ENCODE results near the gene TSPAN13.

DNA sequence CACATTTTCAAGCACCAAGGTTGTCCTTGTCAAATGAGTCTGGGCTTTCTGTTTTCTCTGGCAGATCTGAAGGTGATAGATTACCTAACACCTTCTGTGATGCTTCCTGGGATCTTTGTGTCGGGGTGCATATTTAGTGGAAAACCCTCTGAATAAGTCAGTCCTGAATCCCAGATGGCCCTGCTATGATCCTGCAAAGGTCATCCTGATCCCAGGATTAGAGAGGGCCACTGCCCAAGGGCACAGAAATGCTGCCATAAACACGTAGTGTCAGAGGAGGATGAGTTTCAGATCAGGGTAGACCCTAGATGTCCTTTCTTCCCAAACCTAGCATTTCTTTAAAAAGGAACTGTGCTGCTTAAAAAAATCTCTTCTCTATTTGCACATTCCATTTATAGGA is 32.3 kb downstream of the TSPAN13 start:
- TF ChIP-seq, protein P1, sequence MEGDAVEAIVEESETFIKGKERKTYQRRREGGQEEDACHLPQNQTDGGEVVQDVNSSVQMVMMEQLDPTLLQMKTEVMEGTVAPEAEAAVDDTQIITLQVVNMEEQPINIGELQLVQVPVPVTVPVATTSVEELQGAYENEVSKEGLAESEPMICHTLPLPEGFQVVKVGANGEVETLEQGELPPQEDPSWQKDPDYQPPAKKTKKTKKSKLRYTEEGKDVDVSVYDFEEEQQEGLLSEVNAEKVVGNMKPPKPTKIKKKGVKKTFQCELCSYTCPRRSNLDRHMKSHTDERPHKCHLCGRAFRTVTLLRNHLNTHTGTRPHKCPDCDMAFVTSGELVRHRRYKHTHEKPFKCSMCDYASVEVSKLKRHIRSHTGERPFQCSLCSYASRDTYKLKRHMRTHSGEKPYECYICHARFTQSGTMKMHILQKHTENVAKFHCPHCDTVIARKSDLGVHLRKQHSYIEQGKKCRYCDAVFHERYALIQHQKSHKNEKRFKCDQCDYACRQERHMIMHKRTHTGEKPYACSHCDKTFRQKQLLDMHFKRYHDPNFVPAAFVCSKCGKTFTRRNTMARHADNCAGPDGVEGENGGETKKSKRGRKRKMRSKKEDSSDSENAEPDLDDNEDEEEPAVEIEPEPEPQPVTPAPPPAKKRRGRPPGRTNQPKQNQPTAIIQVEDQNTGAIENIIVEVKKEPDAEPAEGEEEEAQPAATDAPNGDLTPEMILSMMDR (IDR thresholded peaks at IDR 0.05), result no peak
- no peak for TF ChIP-seq EZH2 (IDR thresholded peaks at IDR 0.05; ENCODE audit: borderline replicate concordance, insufficient read depth, low read depth, low read length, poor library complexity, severe bottlenecking)

Measured in B cell (primary cell).